Dermis blood vessel endothelial cell (primary cell): Measurements from ENCODE around the gene RBM47. TPM values are rescaled to one million over a fixed set of nuclear protein-coding genes. Genes with fewer than 3 reads are reported as not detected.
A peak's percentile ranks its signal among the peaks of the same experiment; 100 is the strongest.

ENCODE experiments used
- DNase-seq: peaks from one replicate; pipeline ENCODE4 v3.0.0; 2010
- total RNA-seq: library from RNA; depleted of rRNA; stranded (reverse); fragments of >200 nt; gene quantifications from 2 replicates; pipeline ENCODE4 v1.2.3, GENCODE V29; 2014

RBM47 gene
- total RNA-seq, 1 donor from 2014 or later: 1.0 TPM

- no peak for DNase-seq
Measured at GRCh38 chr4:40586729-40587128, 42.9 kb downstream of the RBM47 start.

GRCh38 chr4:40586034-40586433, 43.6 kb downstream of the RBM47 start:
- no peak for DNase-seq

GRCh38 chr4:40585201-40585799, 44.4 kb downstream of the RBM47 start:
- DNase-seq: no peak

- no peak for DNase-seq
Measured at GRCh38 chr4:40584517-40585141, 45.0 kb downstream of the RBM47 start.

- DNase-seq: no peak
Measured at GRCh38 chr4:40583850-40584439, 45.7 kb downstream of the RBM47 start.

GRCh38 chr4:40582413-40582812, 47.3 kb downstream of the RBM47 start:
- DNase-seq: no peak

GRCh38 chr4:40581254-40582140, 48.2 kb downstream of the RBM47 start:
- no peak for DNase-seq

GRCh38 chr4:40579983-40580382, 49.7 kb downstream of the RBM47 start:
- DNase-seq: no peak

- no peak for DNase-seq
Measured at GRCh38 chr4:40577588-40578253, 51.9 kb downstream of the RBM47 start.

GRCh38 chr4:40576651-40577480, 52.8 kb downstream of the RBM47 start:
- peak; percentile 59 for DNase-seq

GRCh38 chr4:40575846-40576245, 53.8 kb downstream of the RBM47 start:
- no peak for DNase-seq

GRCh38 chr4:40573593-40574311, 55.9 kb downstream of the RBM47 start:
- no peak for DNase-seq

GRCh38 chr4:40572692-40573310, 56.9 kb downstream of the RBM47 start:
- no peak for DNase-seq

GRCh38 chr4:40571208-40571607, 58.5 kb downstream of the RBM47 start:
- no peak for DNase-seq

- DNase-seq: no peak
Measured at GRCh38 chr4:40570348-40571077, 59.2 kb downstream of the RBM47 start.

GRCh38 chr4:40564815-40565483, 64.7 kb downstream of the RBM47 start:
- no peak for DNase-seq

- no peak for DNase-seq
Measured at GRCh38 chr4:40564004-40564403, 65.7 kb downstream of the RBM47 start.

GRCh38 chr4:40563401-40563800, 66.3 kb downstream of the RBM47 start:
- DNase-seq: no peak

GRCh38 chr4:40562681-40563080, 67.0 kb downstream of the RBM47 start:
- no peak for DNase-seq
